Measurements from ENCODE around the gene OPN3.
A peak's percentile ranks its signal among the peaks of the same experiment; 100 is the strongest.

- TF ChIP-seq MAX (IDR thresholded peaks at IDR 0.05) (no peak), TAF1 (conservative IDR thresholded peaks at IDR 0.05) (no peak), CTCF (IDR thresholded peaks at IDR 0.05; ENCODE audit: low read depth, low read length, missing input control) (no peak), RXRA (IDR thresholded peaks at IDR 0.05) (peak in 1 of 2 donors; percentile 24), FOXA2 (IDR thresholded peaks at IDR 0.05) (no peak), FOXA1 (IDR thresholded peaks at IDR 0.05) (no peak), EGR1 (IDR thresholded peaks at IDR 0.05; ENCODE audit: low read depth in 2 of 2) (no peak), SP1 (IDR thresholded peaks at IDR 0.05) (no peak)
- TF ChIP-seq, protein P1, sequence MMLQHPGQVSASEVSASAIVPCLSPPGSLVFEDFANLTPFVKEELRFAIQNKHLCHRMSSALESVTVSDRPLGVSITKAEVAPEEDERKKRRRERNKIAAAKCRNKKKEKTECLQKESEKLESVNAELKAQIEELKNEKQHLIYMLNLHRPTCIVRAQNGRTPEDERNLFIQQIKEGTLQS (IDR thresholded peaks at IDR 0.05), result no peak
- TF ChIP-seq, protein P2, sequence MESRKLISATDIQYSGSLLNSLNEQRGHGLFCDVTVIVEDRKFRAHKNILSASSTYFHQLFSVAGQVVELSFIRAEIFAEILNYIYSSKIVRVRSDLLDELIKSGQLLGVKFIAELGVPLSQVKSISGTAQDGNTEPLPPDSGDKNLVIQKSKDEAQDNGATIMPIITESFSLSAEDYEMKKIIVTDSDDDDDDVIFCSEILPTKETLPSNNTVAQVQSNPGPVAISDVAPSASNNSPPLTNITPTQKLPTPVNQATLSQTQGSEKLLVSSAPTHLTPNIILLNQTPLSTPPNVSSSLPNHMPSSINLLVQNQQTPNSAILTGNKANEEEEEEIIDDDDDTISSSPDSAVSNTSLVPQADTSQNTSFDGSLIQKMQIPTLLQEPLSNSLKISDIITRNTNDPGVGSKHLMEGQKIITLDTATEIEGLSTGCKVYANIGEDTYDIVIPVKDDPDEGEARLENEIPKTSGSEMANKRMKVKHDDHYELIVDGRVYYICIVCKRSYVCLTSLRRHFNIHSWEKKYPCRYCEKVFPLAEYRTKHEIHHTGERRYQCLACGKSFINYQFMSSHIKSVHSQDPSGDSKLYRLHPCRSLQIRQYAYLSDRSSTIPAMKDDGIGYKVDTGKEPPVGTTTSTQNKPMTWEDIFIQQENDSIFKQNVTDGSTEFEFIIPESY (IDR thresholded peaks at IDR 0.05), result no peak
Observed at GRCh38 chr1:241684108-241684507, 43.9 kb upstream of the OPN3 start.
